Left hindlimb (tissue), 1 donor: ENCODE results near the gene ANKRD7.

Experiments
- DNase-seq: peaks from one replicate; pipeline ENCODE4 v3.0.0-alpha.2; 2018

The ANKRD7 gene

GRCh38 chr7:118224521-118224920, at the start of gene ANKRD7:
Gene ANKRD7, plus strand, starts transcription at chr7:118224704. Its CDS starts 127 bp downstream, at chr7:118224831.
- no peak for DNase-seq

- DNase-seq, result no peak
These were observed 48.8 kb upstream of the ANKRD7 start for GRCh38 chr7:118175740-118176139.

- no peak for DNase-seq
These were observed 45.3 kb upstream of the ANKRD7 start for GRCh38 chr7:118179191-118179590.

GRCh38 chr7:118182593-118183427, 41.7 kb upstream of the ANKRD7 start:
- DNase-seq, result no peak

- no peak for DNase-seq
These were observed 41.1 kb upstream of the ANKRD7 start for GRCh38 chr7:118183428-118183785.

- DNase-seq, result peak; percentile 98
These were observed 40.5 kb upstream of the ANKRD7 start, which contains the start of gene LSM8 for GRCh38 chr7:118183786-118184564. Gene LSM8, plus strand, starts transcription at chr7:118184164. Its CDS starts 60 bp downstream, at chr7:118184224.

GRCh38 chr7:118184565-118184940, 40.0 kb upstream of the ANKRD7 start:
- no peak for DNase-seq

GRCh38 chr7:118185163-118185860, 39.2 kb upstream of the ANKRD7 start:
- DNase-seq, result no peak

GRCh38 chr7:118186501-118186900, 38.0 kb upstream of the ANKRD7 start:
- DNase-seq, result no peak

- no peak for DNase-seq
These were observed 29.9 kb upstream of the ANKRD7 start for GRCh38 chr7:118194571-118194970.

- no peak for DNase-seq
These were observed 28.5 kb upstream of the ANKRD7 start for GRCh38 chr7:118195837-118196474.

- no peak for DNase-seq
These were observed 22.4 kb upstream of the ANKRD7 start for GRCh38 chr7:118202061-118202460.

GRCh38 chr7:118214051-118214832, 10.3 kb upstream of the ANKRD7 start:
- DNase-seq, result peak; percentile 89

GRCh38 chr7:118214833-118215182, 9.7 kb upstream of the ANKRD7 start:
- no peak for DNase-seq

- no peak for DNase-seq
These were observed 7.3 kb upstream of the ANKRD7 start for GRCh38 chr7:118217210-118217619.

GRCh38 chr7:118218413-118219156, 5.9 kb upstream of the ANKRD7 start:
- DNase-seq, result no peak

- DNase-seq, result no peak
These were observed 5.4 kb upstream of the ANKRD7 start for GRCh38 chr7:118219157-118219512.

- DNase-seq, result no peak
These were observed 3.9 kb upstream of the ANKRD7 start for GRCh38 chr7:118220583-118220982.

GRCh38 chr7:118222591-118222990, 1.9 kb upstream of the ANKRD7 start:
- DNase-seq, result no peak

- no peak for DNase-seq
These were observed 8.3 kb downstream of the ANKRD7 start for GRCh38 chr7:118232837-118233236.

GRCh38 chr7:118233799-118234198, 9.3 kb downstream of the ANKRD7 start:
- DNase-seq, result no peak

- DNase-seq, result no peak
These were observed 14.5 kb downstream of the ANKRD7 start for GRCh38 chr7:118239014-118239413.
